Neural progenitor cell (in vitro differentiated cells): Measurements from ENCODE around the gene VAT1.

Source experiments
- EZH2phosphoT487 ChIP-seq: fragments of 200-600 bp; sonication (generic); IDR thresholded peaks from 2 replicates; pipeline ENCODE4 v1.6.1; 2017; ENCODE audit warnings: antibody characterized with exemption
- TF ChIP-seq, protein P1 (sequence below): fragments of 200-600 bp; sonication (generic); IDR thresholded peaks from 2 replicates; pipeline ENCODE4 v1.5.1; 2017; ENCODE audit warnings: antibody characterized with exemption, mild to moderate bottlenecking

DNA sequence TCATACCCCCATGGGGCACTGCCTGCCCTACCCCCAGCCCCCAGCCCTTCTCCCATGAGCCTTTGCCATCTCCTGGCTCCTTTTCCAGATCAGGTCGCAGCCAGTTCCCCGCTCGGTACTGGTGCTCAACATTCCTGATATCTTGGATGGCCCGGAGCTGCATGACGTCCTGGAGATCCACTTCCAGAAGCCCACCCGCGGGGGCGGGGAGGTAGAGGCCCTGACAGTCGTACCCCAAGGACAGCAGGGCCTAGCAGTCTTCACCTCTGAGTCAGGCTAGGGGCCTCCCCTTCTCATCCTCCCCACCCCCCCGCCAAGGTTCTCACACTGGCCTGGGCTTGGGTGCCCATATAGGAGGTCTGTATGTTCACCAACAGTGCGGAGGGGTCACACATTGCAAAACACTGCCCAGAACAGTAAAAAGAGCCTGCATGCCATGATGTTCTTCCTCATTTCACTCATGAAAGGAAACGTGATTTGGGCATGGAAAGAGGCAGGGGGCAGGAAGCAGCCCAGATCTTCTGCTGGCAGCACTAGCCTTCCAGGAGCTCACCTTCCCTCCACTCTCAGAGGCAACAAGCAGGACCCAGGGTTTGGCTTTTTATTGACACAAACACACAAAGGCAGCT lies 8.1 kb downstream of the VAT1 start:
- TF ChIP-seq EZH2phosphoT487: no peak
- TF ChIP-seq, protein P1, sequence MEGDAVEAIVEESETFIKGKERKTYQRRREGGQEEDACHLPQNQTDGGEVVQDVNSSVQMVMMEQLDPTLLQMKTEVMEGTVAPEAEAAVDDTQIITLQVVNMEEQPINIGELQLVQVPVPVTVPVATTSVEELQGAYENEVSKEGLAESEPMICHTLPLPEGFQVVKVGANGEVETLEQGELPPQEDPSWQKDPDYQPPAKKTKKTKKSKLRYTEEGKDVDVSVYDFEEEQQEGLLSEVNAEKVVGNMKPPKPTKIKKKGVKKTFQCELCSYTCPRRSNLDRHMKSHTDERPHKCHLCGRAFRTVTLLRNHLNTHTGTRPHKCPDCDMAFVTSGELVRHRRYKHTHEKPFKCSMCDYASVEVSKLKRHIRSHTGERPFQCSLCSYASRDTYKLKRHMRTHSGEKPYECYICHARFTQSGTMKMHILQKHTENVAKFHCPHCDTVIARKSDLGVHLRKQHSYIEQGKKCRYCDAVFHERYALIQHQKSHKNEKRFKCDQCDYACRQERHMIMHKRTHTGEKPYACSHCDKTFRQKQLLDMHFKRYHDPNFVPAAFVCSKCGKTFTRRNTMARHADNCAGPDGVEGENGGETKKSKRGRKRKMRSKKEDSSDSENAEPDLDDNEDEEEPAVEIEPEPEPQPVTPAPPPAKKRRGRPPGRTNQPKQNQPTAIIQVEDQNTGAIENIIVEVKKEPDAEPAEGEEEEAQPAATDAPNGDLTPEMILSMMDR: no peak
